Measurements from ENCODE around the gene ZC3H12D. TPM values are rescaled to one million over a fixed set of nuclear protein-coding genes. Genes with fewer than 3 reads are reported as not detected.

ZC3H12D gene
- total RNA-seq, 1 experiment from 2014 or later = not detected

GRCh38 chr6:149458196-149458595 lies 26.6 kb downstream of the ZC3H12D start:
- no peaks in the 10 kb centered on the region for H3K27me3 ChIP-seq (ENCODE audit: insufficient read depth, low read depth)
- no peaks in the 10 kb centered on the region for H4K20me1 ChIP-seq (ENCODE audit: insufficient read depth)
- TF ChIP-seq EZH2 (IDR thresholded peaks at IDR 0.05; ENCODE audit: low read depth) = no peak
- TF ChIP-seq CTCF (conservative IDR thresholded peaks at IDR 0.05) = no peak
- ChIA-PET POLR2A (ENCODE audit: unreplicated experiment) (interaction anchor here (0.7 kb wide), 1 partner anchor 484 kb away, joined by 19 read pairs; no protein-coding TSS in a partner anchor), CTCF (no interaction called here)
- no peak overlapping the region for H3K4me3 ChIP-seq
- H3F3A ChIP-seq (ENCODE audit: insufficient read depth, low read depth) = peaks cover 11% of the 10 kb centered on the region; the same call in 1 of the 2 replicates
- no peak overlapping the region for H3K4me2 ChIP-seq
- BruUV-seq (replicated peaks) = no TSS peak
- H3K36me3 ChIP-seq (ENCODE audit: low read depth) = no peaks in the 10 kb centered on the region
- no peak overlapping the region for H2AFZ ChIP-seq
- no peaks in the 10 kb centered on the region for H3K9me2 ChIP-seq (ENCODE audit: insufficient read depth)
- no peak overlapping the region for H3K27ac ChIP-seq
- DNase-seq = no peak
- intact Hi-C loops (cut with micrococcal nuclease; ENCODE audit: unreplicated experiment) = no loop called here
- peaks cover 10% of the 10 kb centered on the region for H3K4me1 ChIP-seq (replicated peaks; ENCODE audit: insufficient read depth)
- no peaks in the 10 kb centered on the region for H3K79me2 ChIP-seq (ENCODE audit: low read depth)
- no peaks in the 10 kb centered on the region for H3K9me3 ChIP-seq (ENCODE audit: insufficient read depth, low read depth)

DNA sequence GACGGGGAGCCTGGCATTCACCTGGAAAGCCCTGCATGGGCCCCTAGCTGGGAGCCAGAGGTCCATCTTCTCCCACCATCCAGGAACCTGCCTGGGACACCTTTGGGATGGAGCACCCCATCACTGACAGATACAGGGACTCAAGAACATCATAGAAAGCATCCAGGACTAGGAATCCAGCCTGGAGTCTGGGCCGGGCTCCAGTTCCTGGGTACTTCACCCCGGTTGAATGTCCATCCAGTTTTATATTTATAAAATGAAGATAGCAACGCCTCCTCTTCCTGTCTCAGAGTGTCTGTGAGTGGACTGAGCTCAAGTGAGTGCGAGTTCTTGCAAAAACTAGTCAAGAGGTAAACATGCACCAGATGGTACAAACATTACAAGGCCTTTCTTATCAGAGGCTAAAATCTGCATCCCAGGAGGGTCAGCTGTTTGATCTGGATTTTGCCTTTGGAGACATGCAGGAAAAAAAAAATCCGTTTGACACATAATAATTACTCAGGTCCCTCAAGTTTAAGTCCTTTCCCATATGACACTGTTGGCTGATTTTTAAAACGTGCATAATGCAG lies 27.4 kb downstream of the ZC3H12D start:
- H3K27me3 ChIP-seq (ENCODE audit: insufficient read depth, low read depth) = no peaks in the 10 kb centered on the region
- H3K27ac ChIP-seq = no peak overlapping the region
- H4K20me1 ChIP-seq (ENCODE audit: insufficient read depth) = no peaks in the 10 kb centered on the region
- no TSS peak for BruUV-seq (replicated peaks)
- DNase-seq = no peak
- intact Hi-C loops (cut with micrococcal nuclease; ENCODE audit: unreplicated experiment) = no loop called here
- no peaks in the 10 kb centered on the region for H3K9me3 ChIP-seq (ENCODE audit: insufficient read depth, low read depth)
- ChIA-PET POLR2A (ENCODE audit: unreplicated experiment) (no interaction called here), CTCF (no interaction called here)
- H3K4me1 ChIP-seq (replicated peaks; ENCODE audit: insufficient read depth) = peaks cover 10% of the 10 kb centered on the region
- H3K79me2 ChIP-seq (ENCODE audit: low read depth) = no peaks in the 10 kb centered on the region
- no peak overlapping the region for H3K4me3 ChIP-seq
- no peaks in the 10 kb centered on the region for H3K36me3 ChIP-seq (ENCODE audit: low read depth)
- TF ChIP-seq CTCF (conservative IDR thresholded peaks at IDR 0.05) (no peak), EZH2 (IDR thresholded peaks at IDR 0.05; ENCODE audit: low read depth) (no peak)
- no peak overlapping the region for H2AFZ ChIP-seq
- H3K4me2 ChIP-seq = no peak overlapping the region
- H3K9me2 ChIP-seq (ENCODE audit: insufficient read depth) = no peaks in the 10 kb centered on the region
- peaks cover 11% of the 10 kb centered on the region; the same call in 1 of the 2 replicates for H3F3A ChIP-seq (ENCODE audit: insufficient read depth, low read depth)

DNA sequence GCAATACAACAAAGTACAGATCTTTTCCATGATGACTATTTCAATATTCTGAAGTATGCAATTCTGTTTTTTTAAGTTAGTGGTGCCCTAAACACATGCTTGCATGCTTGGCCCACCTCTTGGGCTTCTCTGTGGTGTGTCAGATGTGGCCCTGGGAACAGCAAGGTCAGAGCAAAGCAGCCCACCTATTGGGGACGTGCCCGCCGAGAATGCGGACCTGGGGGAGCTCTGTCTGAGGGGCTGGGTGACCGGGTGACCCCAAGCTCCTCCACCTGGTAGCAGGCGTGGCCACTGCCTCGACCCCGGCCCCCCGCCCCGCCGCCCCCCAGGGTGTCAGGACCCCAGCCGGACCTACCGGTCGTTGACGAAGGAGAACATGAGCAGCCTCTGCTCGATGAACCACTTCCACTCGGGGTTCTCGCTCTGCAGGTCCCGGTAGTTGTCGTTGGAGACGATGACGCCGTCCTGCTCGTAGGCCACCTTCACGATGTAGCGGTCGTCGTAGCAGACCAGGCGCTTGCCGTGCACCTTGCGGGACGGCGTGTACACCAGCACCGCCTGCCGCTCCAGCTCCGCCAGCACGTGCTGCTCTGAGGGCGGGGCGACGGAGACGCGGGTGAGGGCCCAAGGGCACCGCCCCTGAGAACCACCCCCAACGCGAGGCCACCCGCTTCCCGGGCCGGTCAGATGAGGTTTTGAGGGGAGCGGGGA lies 28.3 kb downstream of the ZC3H12D start:
- intact Hi-C loops (cut with micrococcal nuclease; ENCODE audit: unreplicated experiment) = no loop called here
- no peaks in the 10 kb centered on the region for H3K27me3 ChIP-seq (ENCODE audit: insufficient read depth, low read depth)
- peaks cover 10% of the 10 kb centered on the region for H3K4me1 ChIP-seq (replicated peaks; ENCODE audit: insufficient read depth)
- H4K20me1 ChIP-seq (ENCODE audit: insufficient read depth) = no peaks in the 10 kb centered on the region
- peaks cover 11% of the 10 kb centered on the region; the same call in 1 of the 2 replicates for H3F3A ChIP-seq (ENCODE audit: insufficient read depth, low read depth)
- no peak for DNase-seq
- POLR2A ChIA-PET (ENCODE audit: unreplicated experiment) = no interaction called here
- H3K79me2 ChIP-seq (ENCODE audit: low read depth) = no peaks in the 10 kb centered on the region
- H3K27ac ChIP-seq = no peak overlapping the region
- no peaks in the 10 kb centered on the region for H3K9me3 ChIP-seq (ENCODE audit: insufficient read depth, low read depth)
- CTCF ChIA-PET = no interaction called here
- H2AFZ ChIP-seq = no peak overlapping the region
- H3K4me2 ChIP-seq = no peak overlapping the region
- no peaks in the 10 kb centered on the region for H3K9me2 ChIP-seq (ENCODE audit: insufficient read depth)
- TF ChIP-seq CTCF (conservative IDR thresholded peaks at IDR 0.05) = no peak
- TF ChIP-seq EZH2 (IDR thresholded peaks at IDR 0.05; ENCODE audit: low read depth) = no peak
- H3K36me3 ChIP-seq (ENCODE audit: low read depth) = no peaks in the 10 kb centered on the region
- no peak overlapping the region for H3K4me3 ChIP-seq
- no TSS peak for BruUV-seq (replicated peaks)
